ENCODE measurements around the gene CGREF1. TPM values are rescaled to one million over a fixed set of nuclear protein-coding genes. Genes with fewer than 3 reads are reported as not detected.

Gene CGREF1
- total RNA-seq, 1 experiment from 2014 or later, result 2.1 TPM

DNA sequence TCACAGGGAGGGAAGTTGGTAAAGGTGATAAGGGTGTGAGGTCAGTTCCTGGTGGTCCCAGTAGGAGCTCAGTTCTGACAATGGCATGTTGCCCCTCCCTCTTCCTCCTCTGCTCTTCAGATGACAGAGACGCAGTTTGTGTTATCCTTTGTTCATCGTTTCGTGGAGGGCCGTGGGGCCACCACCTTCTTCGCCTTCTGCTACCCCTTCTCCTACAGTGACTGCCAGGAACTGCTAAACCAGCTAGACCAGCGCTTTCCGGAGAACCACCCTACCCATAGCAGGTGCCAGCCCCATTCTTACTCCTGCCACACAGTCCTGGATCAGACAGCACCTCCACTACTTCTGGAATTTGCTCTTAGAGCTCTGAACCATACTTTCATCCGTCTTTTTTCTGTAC lies 65.2 kb downstream of the CGREF1 start:
- TF ChIP-seq, protein P1, sequence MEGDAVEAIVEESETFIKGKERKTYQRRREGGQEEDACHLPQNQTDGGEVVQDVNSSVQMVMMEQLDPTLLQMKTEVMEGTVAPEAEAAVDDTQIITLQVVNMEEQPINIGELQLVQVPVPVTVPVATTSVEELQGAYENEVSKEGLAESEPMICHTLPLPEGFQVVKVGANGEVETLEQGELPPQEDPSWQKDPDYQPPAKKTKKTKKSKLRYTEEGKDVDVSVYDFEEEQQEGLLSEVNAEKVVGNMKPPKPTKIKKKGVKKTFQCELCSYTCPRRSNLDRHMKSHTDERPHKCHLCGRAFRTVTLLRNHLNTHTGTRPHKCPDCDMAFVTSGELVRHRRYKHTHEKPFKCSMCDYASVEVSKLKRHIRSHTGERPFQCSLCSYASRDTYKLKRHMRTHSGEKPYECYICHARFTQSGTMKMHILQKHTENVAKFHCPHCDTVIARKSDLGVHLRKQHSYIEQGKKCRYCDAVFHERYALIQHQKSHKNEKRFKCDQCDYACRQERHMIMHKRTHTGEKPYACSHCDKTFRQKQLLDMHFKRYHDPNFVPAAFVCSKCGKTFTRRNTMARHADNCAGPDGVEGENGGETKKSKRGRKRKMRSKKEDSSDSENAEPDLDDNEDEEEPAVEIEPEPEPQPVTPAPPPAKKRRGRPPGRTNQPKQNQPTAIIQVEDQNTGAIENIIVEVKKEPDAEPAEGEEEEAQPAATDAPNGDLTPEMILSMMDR (conservative IDR thresholded peaks at IDR 0.05), result no peak
- peak overlapping the region; percentile 12 to 94; a peak in 2 of 5 replicates for H3K4me3 Mint-ChIP-seq

More for the DNA sequence above, 65.2 kb downstream of the CGREF1 start:
- Histone ChIP-seq H4K91ac (ENCODE audit: insufficient read length, low read depth, low read length) (no peak overlapping the region), H2AK5ac (ENCODE audit: insufficient read length, low read length) (no peak overlapping the region), H3K79me1 (ENCODE audit: insufficient read depth, low read depth, low read length, poor library complexity, severe bottlenecking) (no peaks in the 10 kb centered on the region), H3K4me1 (ENCODE audit: insufficient read depth, low read length) (peaks cover 4% of the 10 kb centered on the region; the same call in 1 of the 2 replicates), H2BK15ac (ENCODE audit: low read depth, low read length) (no peak overlapping the region), H4K20me1 (ENCODE audit: control insufficient read depth, insufficient read depth, insufficient read length) (no peaks in the 10 kb centered on the region), H2BK5ac (ENCODE audit: insufficient read length, low read length) (no peak overlapping the region), H3K18ac (ENCODE audit: insufficient read length, low read depth, low read length) (no peak overlapping the region), H3K23ac (ENCODE audit: insufficient read length, low read depth, low read length) (no peak overlapping the region), H3K27me3 (ENCODE audit: insufficient read depth, low read length) (no peaks in the 10 kb centered on the region), H3K14ac (ENCODE audit: insufficient read depth, low read length) (no peak overlapping the region), H4K5ac (ENCODE audit: insufficient read length, low read depth, low read length) (no peak overlapping the region), H3K4me2 (ENCODE audit: insufficient read depth, insufficient read length, low read length) (no peak overlapping the region), H3K4ac (ENCODE audit: low read depth, low read length) (no peak overlapping the region), H2AFZ (ENCODE audit: low read length) (no peak overlapping the region), H3T11ph (ENCODE audit: low read length) (no peak overlapping the region), H4K8ac (replicated peaks; ENCODE audit: insufficient read length, low read depth, low read length) (no peak overlapping the region), H3K79me2 (ENCODE audit: insufficient read depth, low read length) (no peaks in the 10 kb centered on the region), H2BK120ac (ENCODE audit: low read depth, low read length, poor library complexity, severe bottlenecking) (no peak overlapping the region), H3K56ac (ENCODE audit: insufficient read length, low read depth, low read length) (no peak overlapping the region), H2BK12ac (ENCODE audit: insufficient read length, low read depth, low read length) (no peak overlapping the region), H3K23me2 (ENCODE audit: insufficient read length, low read depth, low read length, poor library complexity, severe bottlenecking) (peaks cover 10% of the 10 kb centered on the region), H3K27ac (ENCODE audit: insufficient read length, low read depth, low read length) (no peak overlapping the region), H3K9me3 (ENCODE audit: control insufficient read depth, low read depth, low read length) (no peaks in the 10 kb centered on the region), H2BK20ac (ENCODE audit: low read depth, low read length, poor library complexity, severe bottlenecking) (no peak overlapping the region), H3K9ac (ENCODE audit: extremely low read depth, insufficient read length, low read length) (no peak overlapping the region)
- H3K4me1 Mint-ChIP-seq, result peaks cover 10 to 14% of the 10 kb centered on the region in 2 experiments
- H3K36me3 Mint-ChIP-seq (ENCODE audit: insufficient read depth in 1 of 3, low read depth in 3 of 3), result peaks cover 23 to 50% (median 35%) of the 10 kb centered on the region in 3 experiments
- no CpG with 5 or more reads among the region's 8 CpGs for WGBS (ENCODE audit: extremely low coverage, insufficient read length, low lambda C conversion rate)
- no peak for DNase-seq
- peaks cover 6% of the 10 kb centered on the region for H3K27me3 Mint-ChIP-seq (ENCODE audit: low read depth)
- peaks cover 6 to 7% of the 10 kb centered on the region in 2 experiments; a peak in 4 of 5 replicates for H3K9me3 Mint-ChIP-seq
- H3K27ac Mint-ChIP-seq, result no peak overlapping the region

All from H9 (cell line).